ENCODE results near the gene CFAP61. TPM values are rescaled to one million over a fixed set of nuclear protein-coding genes. Genes with fewer than 3 reads are reported as not detected.

The CFAP61 gene
- total and polyA plus RNA-seq, 2 donors from 2014 or later: 0.58 to 2.6 TPM

GRCh38 chr20:20267685-20268370 lies 215.5 kb downstream of the CFAP61 start:
- Histone ChIP-seq H3K9me3 (ENCODE audit: control insufficient read depth in 2 of 3, insufficient read depth in 1 of 3, low read length in 3 of 3) (no peaks in the 10 kb centered on the region), H3K9ac (ENCODE audit: low read length in 3 of 3) (no peak overlapping the region), H3K27ac (ENCODE audit: low read depth in 2 of 2, low read length in 2 of 2) (no peak overlapping the region), H3K27me3 (ENCODE audit: control insufficient read depth, insufficient read depth, low read length) (no peaks in the 10 kb centered on the region), H3K36me3 (ENCODE audit: control insufficient read depth in 2 of 3, insufficient read depth in 3 of 3, low read length in 3 of 3) (no peaks in the 10 kb centered on the region), H3K4me3 (ENCODE audit: low read length in 3 of 3) (no peak overlapping the region), H3K4me1 (ENCODE audit: control insufficient read depth in 2 of 3, insufficient read depth in 2 of 3, low read depth in 1 of 3, low read length in 3 of 3) (no peaks in the 10 kb centered on the region)
- DNase-seq: peak in 1 of 5 donors; percentile 19
- no peak for FAIRE-seq
- TF ChIP-seq, protein P1, sequence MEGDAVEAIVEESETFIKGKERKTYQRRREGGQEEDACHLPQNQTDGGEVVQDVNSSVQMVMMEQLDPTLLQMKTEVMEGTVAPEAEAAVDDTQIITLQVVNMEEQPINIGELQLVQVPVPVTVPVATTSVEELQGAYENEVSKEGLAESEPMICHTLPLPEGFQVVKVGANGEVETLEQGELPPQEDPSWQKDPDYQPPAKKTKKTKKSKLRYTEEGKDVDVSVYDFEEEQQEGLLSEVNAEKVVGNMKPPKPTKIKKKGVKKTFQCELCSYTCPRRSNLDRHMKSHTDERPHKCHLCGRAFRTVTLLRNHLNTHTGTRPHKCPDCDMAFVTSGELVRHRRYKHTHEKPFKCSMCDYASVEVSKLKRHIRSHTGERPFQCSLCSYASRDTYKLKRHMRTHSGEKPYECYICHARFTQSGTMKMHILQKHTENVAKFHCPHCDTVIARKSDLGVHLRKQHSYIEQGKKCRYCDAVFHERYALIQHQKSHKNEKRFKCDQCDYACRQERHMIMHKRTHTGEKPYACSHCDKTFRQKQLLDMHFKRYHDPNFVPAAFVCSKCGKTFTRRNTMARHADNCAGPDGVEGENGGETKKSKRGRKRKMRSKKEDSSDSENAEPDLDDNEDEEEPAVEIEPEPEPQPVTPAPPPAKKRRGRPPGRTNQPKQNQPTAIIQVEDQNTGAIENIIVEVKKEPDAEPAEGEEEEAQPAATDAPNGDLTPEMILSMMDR (IDR thresholded peaks at IDR 0.05; ENCODE audit: borderline replicate concordance, extremely low read depth, insufficient read depth): no peak
- intact Hi-C loops (cut with DNase I): no loop called here

- H3K4me1 ChIP-seq (ENCODE audit: control insufficient read depth in 2 of 3, insufficient read depth in 2 of 3, low read depth in 1 of 3, low read length in 3 of 3): no peaks in the 10 kb centered on the region
- DNase-seq (no peak), FAIRE-seq (no peak)
- no peaks in the 10 kb centered on the region for H3K27me3 ChIP-seq (ENCODE audit: control insufficient read depth, insufficient read depth, low read length)
- no peak overlapping the region for H3K9ac ChIP-seq (ENCODE audit: low read length in 3 of 3)
- intact Hi-C loops (cut with DNase I): no loop called here
- H3K27ac ChIP-seq (ENCODE audit: low read depth in 2 of 2, low read length in 2 of 2): no peak overlapping the region
- no peak overlapping the region for H3K4me3 ChIP-seq (ENCODE audit: low read length in 3 of 3)
- H3K9me3 ChIP-seq (ENCODE audit: control insufficient read depth in 2 of 3, insufficient read depth in 1 of 3, low read length in 3 of 3): no peaks in the 10 kb centered on the region
- no peaks in the 10 kb centered on the region for H3K36me3 ChIP-seq (ENCODE audit: control insufficient read depth in 2 of 3, insufficient read depth in 3 of 3, low read length in 3 of 3)
- TF ChIP-seq, protein P1 (IDR thresholded peaks at IDR 0.05; ENCODE audit: borderline replicate concordance, extremely low read depth, insufficient read depth): no peak
Observed at GRCh38 chr20:20271271-20271670, 218.9 kb downstream of the CFAP61 start.

- FAIRE-seq: no peak
- H3K27ac ChIP-seq (ENCODE audit: low read depth in 2 of 2, low read length in 2 of 2): no peak overlapping the region
- TF ChIP-seq, protein P1 (IDR thresholded peaks at IDR 0.05; ENCODE audit: borderline replicate concordance, extremely low read depth, insufficient read depth): no peak
Observed at GRCh38 chr20:20272686-20273085, 220.4 kb downstream of the CFAP61 start.

More at GRCh38 chr20:20272686-20273085, 220.4 kb downstream of the CFAP61 start:
- Histone ChIP-seq H3K4me1 (ENCODE audit: control insufficient read depth in 2 of 3, insufficient read depth in 2 of 3, low read depth in 1 of 3, low read length in 3 of 3) (peaks cover 0 to under 1% (median 0%) of the 10 kb centered on the region in 3 donors), H3K9ac (ENCODE audit: low read length in 3 of 3) (no peak overlapping the region), H3K4me3 (ENCODE audit: low read length in 3 of 3) (no peak overlapping the region), H3K27me3 (ENCODE audit: control insufficient read depth, insufficient read depth, low read length) (no peaks in the 10 kb centered on the region), H3K9me3 (ENCODE audit: control insufficient read depth in 2 of 3, insufficient read depth in 1 of 3, low read length in 3 of 3) (no peaks in the 10 kb centered on the region), H3K36me3 (ENCODE audit: control insufficient read depth in 2 of 3, insufficient read depth in 3 of 3, low read length in 3 of 3) (no peaks in the 10 kb centered on the region)
- intact Hi-C loops (cut with DNase I): no loop called here
- DNase-seq: no peak

Data from kidney (tissue), 14 donors.